HG03457 (cell line): ENCODE results near the gene TRIM56.
"Not testable (repeated sequence)": the region's sequence is repeated elsewhere in the genome, so short reads cannot be mapped to it uniquely, and the experiment has no call there.

ENCODE experiments used
- ATAC-seq: cut with Tn5 transposase; IDR thresholded peaks from one replicate; pipeline ENCODE4 v1.9.1; 2021; ENCODE audit warnings: moderate number of reproducible peaks; ENCODE audit not compliant: unreplicated experiment

Gene TRIM56

GRCh38 chr7:101109368-101109767 is 24.1 kb downstream of the TRIM56 start:
- no peak for ATAC-seq

DNA sequence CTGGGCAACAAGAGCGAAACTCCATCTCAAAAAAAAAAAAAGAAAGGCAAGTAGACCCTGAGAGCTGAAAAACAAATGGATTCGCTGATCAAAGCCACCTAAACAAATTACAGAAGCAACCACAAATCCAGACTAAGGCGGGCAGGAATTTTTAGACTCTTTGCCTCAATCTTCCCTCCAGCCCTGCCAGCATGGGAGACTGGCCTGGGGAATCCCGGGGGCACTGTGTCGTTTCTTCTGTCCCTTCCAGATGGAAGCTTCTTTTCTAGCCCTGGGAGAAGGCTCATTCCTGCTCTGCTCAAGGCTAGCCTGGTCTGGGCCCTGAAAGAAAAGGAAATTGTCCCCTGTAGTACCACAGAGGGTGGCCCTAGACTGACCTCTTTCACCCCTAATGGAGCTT is 26.0 kb downstream of the TRIM56 start:
- ATAC-seq, result no peak

- ATAC-seq, result no peak
Measured at GRCh38 chr7:101112233-101112632, 27.0 kb downstream of the TRIM56 start.

DNA sequence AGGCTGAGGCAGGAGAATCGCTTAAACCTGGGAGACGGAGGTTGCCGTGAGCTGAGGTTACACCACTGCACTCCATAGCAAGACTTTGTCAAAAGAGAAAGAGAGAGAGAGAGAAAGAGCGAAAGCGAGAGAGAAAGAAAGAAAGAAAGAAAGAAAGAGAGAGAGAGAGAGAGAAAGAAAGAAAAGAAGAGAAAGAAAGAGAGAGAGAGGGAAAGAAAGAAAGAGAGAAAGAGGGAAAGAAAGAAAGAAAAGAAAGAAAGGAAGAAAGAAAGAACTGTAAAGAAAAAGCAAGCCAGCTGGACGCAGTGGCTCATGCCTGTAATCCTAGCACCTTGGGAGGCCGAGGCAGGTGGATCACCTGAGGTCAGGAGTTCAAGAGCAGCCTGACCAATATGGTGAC is 27.9 kb downstream of the TRIM56 start:
- ATAC-seq, result not testable (repeated sequence)

GRCh38 chr7:101113836-101114235 is 28.6 kb downstream of the TRIM56 start:
- no peak for ATAC-seq

GRCh38 chr7:101114492-101114891 is 29.2 kb downstream of the TRIM56 start:
- ATAC-seq, result no peak

DNA sequence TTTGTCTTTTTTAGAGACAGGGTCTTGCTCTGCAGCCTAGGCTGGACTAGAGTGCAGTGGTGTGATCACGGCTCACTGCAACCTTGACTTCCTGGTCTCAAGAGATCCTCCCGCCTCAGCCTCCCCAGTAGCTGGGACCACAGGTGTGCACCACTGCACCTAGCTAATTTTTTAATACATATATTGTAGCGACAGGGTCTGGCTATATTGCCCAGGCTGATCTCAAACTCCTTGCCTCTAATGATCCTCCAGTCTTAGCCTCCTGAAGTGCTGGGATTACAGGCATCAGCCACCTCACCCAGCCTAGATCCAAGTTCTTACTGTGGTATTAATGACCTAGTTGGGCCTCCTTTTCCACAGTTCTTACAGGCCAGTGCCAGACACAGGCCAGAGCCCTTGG is 29.9 kb downstream of the TRIM56 start:
- ATAC-seq, result no peak

- no peak for ATAC-seq
Measured at GRCh38 chr7:101116898-101117297, 31.6 kb downstream of the TRIM56 start.

DNA sequence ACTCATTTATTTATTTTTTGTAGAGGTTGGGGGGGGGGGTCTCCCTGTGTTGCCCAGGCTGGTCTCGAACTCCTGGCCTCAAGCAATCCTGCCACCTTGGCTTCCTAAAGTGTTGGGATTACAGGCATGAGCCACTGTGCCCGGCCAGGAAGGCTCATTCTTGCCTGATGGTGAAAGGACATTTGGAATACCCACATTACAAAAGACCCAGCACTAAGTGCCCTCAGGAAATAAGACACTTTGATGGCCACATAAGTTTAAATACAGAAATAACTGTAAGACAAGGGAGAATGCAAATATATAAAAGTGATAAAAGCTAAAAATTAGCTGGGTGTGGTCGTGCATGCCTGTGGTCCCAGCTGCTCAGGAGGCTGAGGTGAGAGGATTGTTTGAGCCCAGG is 33.6 kb downstream of the TRIM56 start:
- no peak for ATAC-seq

GRCh38 chr7:101119876-101120275 is 34.6 kb downstream of the TRIM56 start:
- ATAC-seq, result no peak

DNA sequence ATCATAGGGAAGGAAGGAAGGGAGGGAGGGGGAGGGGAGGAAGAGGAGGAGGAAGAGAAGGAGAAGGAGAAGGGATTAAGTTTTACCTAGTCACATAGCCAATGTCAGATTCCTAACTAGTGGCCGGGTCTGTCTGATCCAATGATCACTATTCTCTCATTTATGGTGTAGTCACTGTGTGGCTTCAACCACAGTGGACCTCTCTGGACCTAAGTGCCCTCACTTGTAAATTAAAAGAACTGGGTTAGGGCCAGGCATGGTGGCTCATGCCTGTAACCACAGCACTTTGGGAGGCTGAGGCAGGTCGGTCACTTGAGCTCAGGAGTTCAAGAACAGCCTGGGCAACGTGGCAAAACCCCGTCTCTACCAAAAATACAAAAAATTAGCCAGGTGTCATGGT is 35.0 kb downstream of the TRIM56 start:
- no peak for ATAC-seq

DNA sequence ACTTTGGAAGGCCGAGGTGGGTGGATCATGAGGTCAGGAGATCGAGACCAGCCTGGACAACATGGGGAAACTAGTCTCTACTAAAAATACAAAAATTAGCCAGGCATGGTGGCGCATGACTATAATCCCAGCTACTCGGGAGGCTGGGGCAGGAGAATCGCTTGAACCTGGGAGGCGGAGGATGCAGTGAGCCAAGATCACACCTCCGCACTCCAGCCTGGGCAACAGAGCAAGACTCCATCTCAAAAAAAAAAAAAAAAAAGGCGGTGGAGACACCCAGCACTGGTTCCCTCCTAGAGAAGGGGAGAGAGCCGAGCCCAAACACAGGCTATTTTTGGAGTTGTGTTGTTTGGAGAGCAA is 36.3 kb downstream of the TRIM56 start:
- not testable (repeated sequence) for ATAC-seq

DNA sequence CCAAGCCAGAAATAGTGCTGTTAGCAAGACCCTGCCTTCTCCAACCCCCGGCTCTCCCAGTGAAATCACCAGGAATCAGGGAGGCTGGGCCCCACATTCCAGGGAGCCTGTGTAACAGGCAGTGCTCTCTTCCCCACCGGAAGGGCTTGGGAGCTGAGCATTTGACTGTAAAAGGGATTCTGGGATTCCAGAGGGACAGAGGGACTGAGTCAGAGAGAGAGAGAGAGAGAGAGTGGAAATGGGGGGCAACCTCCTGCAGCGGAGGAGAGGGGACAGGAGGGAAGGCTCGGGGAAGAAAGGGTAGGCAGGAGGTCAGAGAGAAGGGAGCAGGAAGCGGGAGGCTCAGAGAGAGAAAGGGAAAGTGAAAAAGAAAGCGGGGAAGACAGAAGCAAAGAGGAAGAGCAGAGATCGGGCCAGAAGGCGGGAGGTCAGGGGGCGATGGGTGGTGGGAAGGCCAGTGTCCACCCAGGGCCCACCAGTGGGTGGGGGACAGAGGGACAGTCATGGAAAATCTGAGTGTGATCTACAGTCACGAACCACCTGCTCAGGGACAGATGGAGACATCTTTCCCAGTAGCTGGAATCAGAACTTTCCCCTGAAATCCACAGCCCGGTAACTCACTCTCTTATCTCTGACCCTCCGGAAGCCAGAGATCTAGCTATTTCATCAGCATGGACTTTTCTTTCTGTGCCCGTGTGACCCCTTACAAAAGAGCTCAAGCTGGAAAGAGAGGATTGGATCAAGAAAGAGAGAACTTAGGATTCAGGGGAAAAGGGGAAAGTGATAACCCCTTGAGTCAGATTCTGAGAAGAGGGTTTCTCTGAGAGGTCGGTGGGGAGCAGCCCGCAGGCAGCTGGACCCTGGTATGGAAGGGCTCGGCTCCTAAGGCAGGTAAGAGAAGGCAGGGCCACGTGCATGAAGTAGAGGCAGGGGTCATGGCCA is 37.0 kb downstream of the TRIM56 start:
- ATAC-seq, result no peak

- no peak for ATAC-seq
Measured at GRCh38 chr7:101122933-101123702, 37.8 kb downstream of the TRIM56 start.

GRCh38 chr7:101123703-101124068 is 38.4 kb downstream of the TRIM56 start:
- ATAC-seq, result no peak

DNA sequence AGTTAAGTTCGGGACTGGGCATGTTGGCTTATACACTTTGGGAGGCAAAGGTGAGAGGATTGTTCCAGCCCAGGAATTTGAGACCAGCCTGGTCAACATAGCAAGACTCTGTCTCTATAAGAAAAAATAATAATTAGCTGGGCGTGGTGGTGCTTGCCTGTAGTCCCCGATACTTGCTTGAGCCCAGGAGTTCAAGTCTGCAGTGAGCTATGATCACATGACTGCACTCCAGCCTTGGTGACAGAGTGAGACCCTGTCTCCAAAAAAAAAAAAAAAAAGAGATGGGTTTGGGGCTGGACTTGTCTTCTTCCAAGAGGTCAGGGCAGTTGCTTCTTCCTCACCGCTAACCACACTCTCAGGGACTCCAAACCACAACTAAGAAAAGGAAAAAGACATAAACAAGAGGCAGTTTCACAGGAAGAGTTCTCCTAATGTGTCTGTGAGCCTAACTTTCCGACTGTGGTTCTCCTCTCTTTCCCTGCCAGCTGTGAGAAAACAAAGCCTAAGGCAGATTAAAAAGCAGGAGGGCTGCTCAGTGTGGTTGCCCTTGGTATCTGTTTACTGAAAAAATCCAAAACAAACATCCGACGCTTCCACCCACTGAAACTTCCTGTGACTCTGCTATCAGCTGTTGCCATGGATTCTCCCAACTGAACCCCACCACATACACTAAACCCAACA is 39.2 kb downstream of the TRIM56 start:
- no peak for ATAC-seq

GRCh38 chr7:101125989-101126650 is 40.8 kb downstream of the TRIM56 start:
- ATAC-seq, result no peak

DNA sequence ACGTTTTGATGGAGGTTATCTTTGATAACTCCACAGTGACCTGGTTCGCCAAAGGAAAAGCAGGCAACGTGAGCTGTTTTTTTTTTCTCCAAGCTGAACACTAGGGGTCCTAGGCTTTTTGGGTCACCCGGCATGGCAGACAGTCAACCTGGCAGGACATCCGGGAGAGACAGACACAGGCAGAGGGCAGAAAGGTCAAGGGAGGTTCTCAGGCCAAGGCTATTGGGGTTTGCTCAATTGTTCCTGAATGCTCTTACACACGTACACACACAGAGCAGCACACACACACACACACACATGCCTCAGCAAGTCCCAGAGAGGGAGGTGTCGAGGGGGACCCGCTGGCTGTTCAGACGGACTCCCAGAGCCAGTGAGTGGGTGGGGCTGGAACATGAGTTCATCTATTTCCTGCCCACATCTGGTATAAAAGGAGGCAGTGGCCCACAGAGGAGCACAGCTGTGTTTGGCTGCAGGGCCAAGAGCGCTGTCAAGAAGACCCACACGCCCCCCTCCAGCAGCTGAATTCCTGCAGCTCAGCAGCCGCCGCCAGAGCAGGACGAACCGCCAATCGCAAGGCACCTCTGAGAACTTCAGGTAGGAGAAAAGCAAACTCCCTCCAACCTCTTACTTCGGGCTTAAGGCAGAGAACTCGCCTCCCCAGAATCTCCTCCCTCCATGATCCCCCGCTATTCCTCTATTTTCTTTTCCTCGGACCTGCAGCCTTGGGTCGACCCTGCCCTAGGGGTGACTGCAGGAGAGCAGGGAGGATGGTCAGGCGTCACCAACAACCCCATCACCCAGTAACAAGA is 41.6 kb downstream of the TRIM56 start, which contains the start of gene SERPINE1:
Gene SERPINE1, plus strand, starts transcription at position 454 of the 809 bp plus-strand sequence. CDS start 1,290 bp downstream, outside the sequence.
- ATAC-seq, result no peak

- no peak for ATAC-seq
Measured at GRCh38 chr7:101127460-101128039, 42.3 kb downstream of the TRIM56 start.
